CD4-positive, alpha-beta T cell (primary cell): Measurements from ENCODE around the gene SLC38A1. TPM values are rescaled to one million over a fixed set of nuclear protein-coding genes. Genes with fewer than 3 reads are reported as not detected.

ENCODE experiments used
- ATAC-seq: fragments of 200-7000 bp; cut with Tn5 transposase; one replicate; pipeline ENCODE4 v1.10.0; 2022; ENCODE audit warnings: mild to moderate bottlenecking; ENCODE audit not compliant: poor library complexity
- CTCF ChIA-PET: fragments of 350-600 bp; sonication (Branson Sonifier 250); formaldehyde crosslinking; loops from one replicate; lab custom pipeline; 2021; ENCODE audit warnings: antibody characterized with exemption, inconsistent platforms; lab: Charles Lee
- POLR2A ChIA-PET: fragments of 350-600 bp; sonication (Branson Sonifier 250); formaldehyde crosslinking; loops from one replicate; lab custom pipeline; 2021; ENCODE audit warnings: antibody characterized with exemption, inconsistent platforms; lab: Charles Lee
- DNase-seq, 14 experiments: peaks; one replicate each; pipeline ENCODE4 v3.0.0-alpha.2; 2013 to 2020; ENCODE audit warnings: mixed read lengths in 2 of 14
- H3K27ac ChIP-seq, 2 donors: one replicate each; pipeline versions ENCODE4 v1.5.1 to v1.7.0; 2013; ENCODE audit warnings: low read length in 2 of 2, low read depth in 1 of 2, mild to moderate bottlenecking in 1 of 2
- H3K27me3 ChIP-seq, 2 experiments: 1 replicate in 1 of 2; 2 replicates in 1 of 2; pipeline versions ENCODE4 v1.6.1 to v1.7.0; 2013; ENCODE audit warnings: low read length in 2 of 2, control low read depth in 1 of 2, mild to moderate bottlenecking in 1 of 2, moderate library complexity in 1 of 2; ENCODE audit not compliant: insufficient read depth in 2 of 2, control insufficient read depth in 1 of 2
- H3K36me3 ChIP-seq: one replicate; pipeline ENCODE4 v1.6.1; 2013; ENCODE audit warnings: low read length, control low read depth; ENCODE audit not compliant: insufficient read depth
- H3K4me1 ChIP-seq: one replicate; pipeline ENCODE4 v1.6.1; 2013; ENCODE audit warnings: low read length, control low read depth; ENCODE audit not compliant: insufficient read depth
- H3K4me3 ChIP-seq: one replicate; pipeline ENCODE4 v1.5.1; 2013; ENCODE audit warnings: mild to moderate bottlenecking, low read length, moderate library complexity
- H3K9me3 ChIP-seq, 2 experiments: 1 replicate in 1 of 2; 2 replicates in 1 of 2; pipeline versions ENCODE4 v1.6.1 to v1.7.0; 2013; ENCODE audit warnings: low read length in 2 of 2, mild to moderate bottlenecking in 2 of 2, control low read depth in 1 of 2, moderate library complexity in 1 of 2; ENCODE audit not compliant: control insufficient read depth in 1 of 2, insufficient read depth in 1 of 2
- H3K27ac Mint-ChIP-seq: one replicate; pipeline ENCODE4 v1.8.0; 2020; ENCODE audit warnings: mixed read lengths
- H3K27me3 Mint-ChIP-seq: one replicate; pipeline ENCODE4 v1.8.0; 2021; ENCODE audit warnings: mixed read lengths
- H3K36me3 Mint-ChIP-seq: one replicate; pipeline ENCODE4 v1.8.0; 2021; ENCODE audit warnings: low read depth, mixed read lengths
- H3K4me1 Mint-ChIP-seq: one replicate; pipeline ENCODE4 v1.8.0; 2021; ENCODE audit warnings: low read depth, mixed read lengths
- H3K4me3 Mint-ChIP-seq: one replicate; pipeline ENCODE4 v1.8.0; 2020; ENCODE audit warnings: mild to moderate bottlenecking, mixed read lengths
- H3K9me3 Mint-ChIP-seq: one replicate; pipeline ENCODE4 v1.8.0; 2020; ENCODE audit warnings: mixed read lengths
- intact Hi-C, 2 experiments: fragments of 100-400 bp; cut with DNase I in 1 of 2; cut with micrococcal nuclease in 1 of 2; formaldehyde crosslinking; loops; one replicate each; pipeline versions ENCODE4 v1.15.1 to v1.9.0; 2023 to 2025; cut with DNase I, micrococcal nuclease
- total RNA-seq, 174 experiments: library from RNA in 2 of 174; stranded (reverse) in 2 of 174; gene quantifications; one replicate each; pipeline ENCODE4 v1.2.3 and lab custom pipeline; 2021 to 2026
- TF ChIP-seq, protein P1 (sequence below): fragments of 200-600 bp; IDR thresholded peaks from one replicate; pipeline ENCODE4 v1.8.0; 2022; ENCODE audit warnings: antibody characterized with exemption, mild to moderate bottlenecking

Gene SLC38A1
- total RNA-seq, 2 experiments from 2014 or later = 327 to 346 TPM

DNA sequence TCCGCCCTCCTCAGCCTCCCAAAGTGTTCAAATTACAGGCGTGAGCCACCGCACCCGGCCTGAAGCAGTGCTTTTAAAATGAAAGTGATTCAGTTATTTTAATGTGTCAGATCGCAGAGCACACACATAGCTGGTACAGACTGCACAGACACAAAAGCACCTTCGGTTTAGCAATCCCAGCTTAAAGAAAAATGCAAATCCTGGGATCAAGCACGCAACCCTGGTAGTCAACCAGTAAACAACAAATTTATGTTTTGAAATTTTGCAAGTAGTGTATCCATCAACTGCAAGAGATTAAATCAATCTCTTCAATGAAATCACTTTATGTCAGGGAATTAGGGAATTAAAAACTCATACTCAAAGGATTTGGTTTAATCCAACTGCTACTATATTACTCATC lies 28.4 kb downstream of the SLC38A1 start:
- Histone ChIP-seq H3K27me3 (no peaks in the 10 kb centered on the region), H3K4me1 (peaks cover 34% of the 10 kb centered on the region), H3K9me3 (no peaks in the 10 kb centered on the region), H3K4me3 (no peak overlapping the region), H3K36me3 (peaks cover 76% of the 10 kb centered on the region), H3K27ac (no peak overlapping the region)
- TF ChIP-seq, protein P1, sequence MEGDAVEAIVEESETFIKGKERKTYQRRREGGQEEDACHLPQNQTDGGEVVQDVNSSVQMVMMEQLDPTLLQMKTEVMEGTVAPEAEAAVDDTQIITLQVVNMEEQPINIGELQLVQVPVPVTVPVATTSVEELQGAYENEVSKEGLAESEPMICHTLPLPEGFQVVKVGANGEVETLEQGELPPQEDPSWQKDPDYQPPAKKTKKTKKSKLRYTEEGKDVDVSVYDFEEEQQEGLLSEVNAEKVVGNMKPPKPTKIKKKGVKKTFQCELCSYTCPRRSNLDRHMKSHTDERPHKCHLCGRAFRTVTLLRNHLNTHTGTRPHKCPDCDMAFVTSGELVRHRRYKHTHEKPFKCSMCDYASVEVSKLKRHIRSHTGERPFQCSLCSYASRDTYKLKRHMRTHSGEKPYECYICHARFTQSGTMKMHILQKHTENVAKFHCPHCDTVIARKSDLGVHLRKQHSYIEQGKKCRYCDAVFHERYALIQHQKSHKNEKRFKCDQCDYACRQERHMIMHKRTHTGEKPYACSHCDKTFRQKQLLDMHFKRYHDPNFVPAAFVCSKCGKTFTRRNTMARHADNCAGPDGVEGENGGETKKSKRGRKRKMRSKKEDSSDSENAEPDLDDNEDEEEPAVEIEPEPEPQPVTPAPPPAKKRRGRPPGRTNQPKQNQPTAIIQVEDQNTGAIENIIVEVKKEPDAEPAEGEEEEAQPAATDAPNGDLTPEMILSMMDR = no peak
- POLR2A ChIA-PET = interaction anchor here (0.8 to 4.3 kb wide), 3 partner anchors 25 to 60 kb away, joined by 3 to 25 read pairs (median 3); partner anchors contain the start of gene SLC38A1
- no peaks in the 10 kb centered on the region for H3K27me3 Mint-ChIP-seq
- DNase-seq (no peak), ATAC-seq (no peak)
- no peaks in the 10 kb centered on the region for H3K9me3 Mint-ChIP-seq
- H3K36me3 Mint-ChIP-seq = peaks cover 97% of the 10 kb centered on the region
- H3K4me1 Mint-ChIP-seq = peaks cover 96% of the 10 kb centered on the region
- CTCF ChIA-PET = interaction anchor here (1.1 to 1.5 kb wide), 2 partner anchors 16 to 23 kb away, joined by 3 to 4 read pairs; no protein-coding TSS in a partner anchor
- intact Hi-C loops = no loop called here
- H3K4me3 Mint-ChIP-seq = no peak overlapping the region
- no peak overlapping the region for H3K27ac Mint-ChIP-seq

DNA sequence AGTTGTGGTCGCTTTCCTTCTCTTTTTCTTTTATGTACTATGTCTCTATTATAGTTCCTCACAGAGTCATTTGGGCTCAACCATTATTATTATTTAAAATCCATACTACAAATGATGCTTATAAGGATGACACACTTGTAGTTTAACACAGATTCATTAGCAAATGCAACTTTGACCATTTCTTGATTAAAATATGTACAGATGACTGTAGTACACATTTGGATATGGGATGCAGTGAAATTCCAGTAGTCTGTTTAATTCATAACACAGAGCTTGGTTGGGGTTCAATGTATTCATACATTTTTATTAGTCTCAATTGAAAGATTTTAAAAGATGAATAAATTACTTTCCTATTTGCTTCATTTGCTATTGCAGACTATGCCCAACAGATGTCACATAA lies 30.0 kb downstream of the SLC38A1 start:
- TF ChIP-seq, protein P1 = no peak
- H3K27ac Mint-ChIP-seq = peak overlapping the region; percentile 56
- no peak overlapping the region for H3K27ac ChIP-seq
- DNase-seq (no peak), ATAC-seq (no peak)
- intact Hi-C loops = loop anchor here in 1 of 2 experiments (5.0 kb wide), 1 partner anchor 37 kb away; no protein-coding TSS in a partner anchor
- H3K9me3 Mint-ChIP-seq = no peaks in the 10 kb centered on the region
- peaks cover 29% of the 10 kb centered on the region for H3K4me1 ChIP-seq
- CTCF ChIA-PET = interaction anchor here (2.6 kb wide), 1 partner anchor 23 kb away, joined by 12 read pairs; no protein-coding TSS in a partner anchor
- peaks cover 0 to 4% of the 10 kb centered on the region in 2 experiments for H3K9me3 ChIP-seq
- H3K36me3 ChIP-seq = peaks cover 73% of the 10 kb centered on the region
- peak overlapping the region; percentile 48 for H3K4me3 Mint-ChIP-seq
- H3K4me1 Mint-ChIP-seq = peaks cover 91% of the 10 kb centered on the region
- no peaks in the 10 kb centered on the region for H3K27me3 Mint-ChIP-seq
- POLR2A ChIA-PET = interaction anchor here (0.7 to 3.2 kb wide), 4 partner anchors 21 to 30 kb away, joined by 3 to 17 read pairs (median 10); partner anchors contain the start of gene SLC38A1
- no peak overlapping the region for H3K4me3 ChIP-seq
- peaks cover 94% of the 10 kb centered on the region for H3K36me3 Mint-ChIP-seq
- no peaks in the 10 kb centered on the region for H3K27me3 ChIP-seq

DNA sequence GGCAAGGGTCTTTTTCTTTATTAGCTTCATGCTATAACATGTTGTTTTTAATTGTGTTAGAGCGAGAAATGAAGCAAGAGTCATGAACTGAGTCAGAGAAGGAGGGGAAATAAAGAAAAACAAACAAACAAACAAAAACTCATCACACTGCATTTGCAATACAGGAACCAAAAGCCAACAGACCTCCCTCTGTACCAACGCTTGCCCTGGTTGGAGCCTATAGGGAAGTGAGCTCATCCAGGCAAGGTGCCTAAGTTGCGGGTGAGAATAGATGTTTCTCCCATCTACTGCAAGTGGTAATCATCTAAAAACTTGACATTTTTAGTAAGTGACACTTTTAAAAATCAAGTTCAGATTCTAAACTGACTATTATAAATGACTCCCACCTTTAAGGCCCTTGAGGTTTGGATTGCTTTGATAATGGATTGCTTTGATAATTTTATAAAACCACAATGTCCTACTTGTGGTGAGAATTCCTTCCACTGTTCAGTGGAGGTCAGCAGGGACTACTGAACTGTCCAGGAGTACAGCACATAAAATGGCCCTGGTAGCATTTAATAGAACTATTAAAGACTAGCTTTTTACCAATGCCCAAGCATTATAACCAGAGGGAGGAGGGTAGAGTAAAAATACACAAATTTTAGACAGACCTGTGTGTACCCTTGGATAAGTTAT lies 31.3 kb downstream of the SLC38A1 start:
- H3K4me1 Mint-ChIP-seq = peaks cover 87% of the 10 kb centered on the region
- H3K27ac ChIP-seq = peak overlapping the region in 1 of 2 donors; percentile 4
- intact Hi-C loops = loop anchor here in 1 of 2 experiments (5.0 kb wide), 1 partner anchor 35 kb away; no protein-coding TSS in a partner anchor
- peak overlapping the region; percentile 4 for H3K4me3 Mint-ChIP-seq
- H3K27ac Mint-ChIP-seq = peak overlapping the region; percentile 56
- H3K27me3 ChIP-seq = no peaks in the 10 kb centered on the region
- ChIA-PET POLR2A (interaction anchor here (0.9 to 3.2 kb wide), 5 partner anchors 15 to 32 kb away, joined by 3 to 17 read pairs (median 10); partner anchors contain the start of gene SLC38A1), CTCF (interaction anchor here (0.7 to 2.6 kb wide), 5 partner anchors 8 to 247 kb away, joined by 3 to 12 read pairs (median 3); no protein-coding TSS in a partner anchor)
- H3K4me3 ChIP-seq = no peak overlapping the region
- peaks cover 28% of the 10 kb centered on the region for H3K4me1 ChIP-seq
- TF ChIP-seq, protein P1 = no peak
- H3K36me3 ChIP-seq = peaks cover 77% of the 10 kb centered on the region
- ATAC-seq = no peak
- H3K27me3 Mint-ChIP-seq = no peaks in the 10 kb centered on the region
- peaks cover 91% of the 10 kb centered on the region for H3K36me3 Mint-ChIP-seq
- no peaks in the 10 kb centered on the region for H3K9me3 Mint-ChIP-seq
- peaks cover 0 to 4% of the 10 kb centered on the region in 2 experiments for H3K9me3 ChIP-seq
- peak in 2 of 14 experiments; percentile 27 to 40 for DNase-seq
